AG10803 (cell line): Measurements from ENCODE around the gene ASTE1.

ENCODE experiments used
- DNase-seq: peaks from one replicate; pipeline ENCODE4 v3.0.0; 2010; ENCODE audit warnings: low read depth
- H3K4me3 ChIP-seq: 2 replicates; pipeline ENCODE4 v1.5.1; 2011; ENCODE audit warnings: mild to moderate bottlenecking, low read length, control low read depth
- TF ChIP-seq, protein P1 (sequence below): conservative IDR thresholded peaks from 2 replicates; pipeline ENCODE4 v1.5.1; 2011; ENCODE audit warnings: mild to moderate bottlenecking, low read length, control low read depth, inconsistent platforms

The ASTE1 gene

DNA sequence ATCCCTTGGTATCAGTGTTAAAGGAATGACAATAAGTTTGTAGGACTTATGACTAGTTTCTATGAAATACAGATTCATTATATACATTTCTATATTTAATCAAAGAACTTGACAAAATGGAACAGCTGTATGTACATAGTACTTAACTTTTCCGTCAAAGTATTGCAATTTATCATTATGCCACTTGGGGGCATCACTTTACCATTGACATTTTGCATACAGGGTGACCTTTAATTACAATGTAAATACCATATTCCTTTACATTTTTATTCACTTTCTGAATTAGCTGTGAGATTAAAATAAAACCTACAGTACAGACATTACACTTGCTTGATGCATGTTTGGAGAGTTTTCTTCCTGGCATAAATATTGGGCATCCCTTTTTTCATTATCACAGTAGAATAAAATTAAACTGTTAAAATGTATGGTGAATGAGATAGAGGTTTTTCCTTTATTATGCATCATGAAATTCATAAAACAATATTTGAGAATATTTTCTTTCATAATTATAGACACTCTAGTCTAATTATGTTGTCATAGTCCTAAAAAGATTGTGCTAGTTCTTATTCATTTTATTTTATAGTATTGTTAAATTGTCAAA is 7.0 kb upstream of the ASTE1 start:
- DNase-seq: peak; percentile 41
- no peak overlapping the region for H3K4me3 ChIP-seq
- TF ChIP-seq, protein P1, sequence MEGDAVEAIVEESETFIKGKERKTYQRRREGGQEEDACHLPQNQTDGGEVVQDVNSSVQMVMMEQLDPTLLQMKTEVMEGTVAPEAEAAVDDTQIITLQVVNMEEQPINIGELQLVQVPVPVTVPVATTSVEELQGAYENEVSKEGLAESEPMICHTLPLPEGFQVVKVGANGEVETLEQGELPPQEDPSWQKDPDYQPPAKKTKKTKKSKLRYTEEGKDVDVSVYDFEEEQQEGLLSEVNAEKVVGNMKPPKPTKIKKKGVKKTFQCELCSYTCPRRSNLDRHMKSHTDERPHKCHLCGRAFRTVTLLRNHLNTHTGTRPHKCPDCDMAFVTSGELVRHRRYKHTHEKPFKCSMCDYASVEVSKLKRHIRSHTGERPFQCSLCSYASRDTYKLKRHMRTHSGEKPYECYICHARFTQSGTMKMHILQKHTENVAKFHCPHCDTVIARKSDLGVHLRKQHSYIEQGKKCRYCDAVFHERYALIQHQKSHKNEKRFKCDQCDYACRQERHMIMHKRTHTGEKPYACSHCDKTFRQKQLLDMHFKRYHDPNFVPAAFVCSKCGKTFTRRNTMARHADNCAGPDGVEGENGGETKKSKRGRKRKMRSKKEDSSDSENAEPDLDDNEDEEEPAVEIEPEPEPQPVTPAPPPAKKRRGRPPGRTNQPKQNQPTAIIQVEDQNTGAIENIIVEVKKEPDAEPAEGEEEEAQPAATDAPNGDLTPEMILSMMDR: peak; percentile 72

DNA sequence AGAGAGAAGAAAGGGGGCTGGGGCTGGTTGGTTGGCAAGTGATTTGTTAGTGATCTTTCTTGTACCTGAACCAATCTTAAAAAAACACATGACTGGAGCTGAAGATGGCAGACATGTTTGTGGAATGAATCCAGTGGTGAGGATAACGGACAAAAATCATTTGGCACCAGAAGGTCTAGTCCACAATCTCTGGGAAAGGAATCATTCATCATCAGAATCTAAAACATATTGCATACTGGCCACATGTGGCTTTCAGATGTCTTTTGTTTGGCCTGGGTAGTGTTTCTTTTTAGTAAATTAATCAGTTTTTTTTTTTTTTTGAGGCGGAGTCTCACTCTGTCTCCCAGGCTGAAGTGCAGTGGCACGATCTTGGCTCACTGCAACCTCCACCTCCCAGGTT is 5.0 kb upstream of the ASTE1 start:
- peak; percentile 75 for DNase-seq
- no peak overlapping the region for H3K4me3 ChIP-seq

DNA sequence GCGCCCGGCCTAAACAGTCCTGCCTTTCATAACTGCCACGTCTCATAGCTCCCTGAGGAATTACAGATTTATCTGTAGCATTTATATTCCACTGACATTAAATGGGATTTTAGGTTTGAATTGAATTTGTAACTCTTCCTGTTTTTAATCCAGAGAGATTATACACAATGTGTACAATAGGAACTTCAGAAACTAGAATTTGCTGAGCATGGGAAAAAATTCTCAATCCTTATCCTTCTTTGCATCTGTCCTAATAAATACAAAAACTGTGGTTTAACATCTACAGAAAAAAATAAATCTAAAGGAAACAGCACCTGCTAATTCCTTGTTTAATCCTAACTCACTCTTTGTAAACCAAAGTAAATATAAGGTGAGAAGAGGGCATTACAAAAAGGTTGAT is 2.2 kb upstream of the ASTE1 start:
- no peak overlapping the region for H3K4me3 ChIP-seq
- no peak for DNase-seq
- TF ChIP-seq, protein P1: no peak

More for the DNA sequence above, 5.0 kb upstream of the ASTE1 start:
- TF ChIP-seq, protein P1: no peak

DNA sequence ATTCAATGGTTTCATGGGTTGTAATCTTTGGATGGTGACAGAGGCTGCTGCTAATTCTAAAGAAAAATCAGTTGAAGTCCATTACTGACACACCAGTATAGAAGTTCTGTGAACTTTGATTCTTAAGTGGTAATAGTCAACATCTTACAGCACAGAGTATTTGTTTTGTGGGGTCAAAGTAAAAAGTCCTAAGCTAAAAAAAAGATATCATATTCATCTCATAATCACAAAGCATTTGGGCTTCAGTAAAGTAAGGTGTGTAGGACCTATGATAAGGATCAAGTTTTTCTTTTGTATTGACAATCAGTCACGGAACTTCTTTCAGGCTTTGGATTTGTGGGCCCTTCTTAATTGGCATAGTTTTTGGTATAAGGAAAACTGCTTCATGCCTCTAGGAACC is 1.1 kb downstream of the ASTE1 start:
- TF ChIP-seq, protein P1: no peak
- DNase-seq: no peak
- peak overlapping the region; percentile 86 for H3K4me3 ChIP-seq

DNA sequence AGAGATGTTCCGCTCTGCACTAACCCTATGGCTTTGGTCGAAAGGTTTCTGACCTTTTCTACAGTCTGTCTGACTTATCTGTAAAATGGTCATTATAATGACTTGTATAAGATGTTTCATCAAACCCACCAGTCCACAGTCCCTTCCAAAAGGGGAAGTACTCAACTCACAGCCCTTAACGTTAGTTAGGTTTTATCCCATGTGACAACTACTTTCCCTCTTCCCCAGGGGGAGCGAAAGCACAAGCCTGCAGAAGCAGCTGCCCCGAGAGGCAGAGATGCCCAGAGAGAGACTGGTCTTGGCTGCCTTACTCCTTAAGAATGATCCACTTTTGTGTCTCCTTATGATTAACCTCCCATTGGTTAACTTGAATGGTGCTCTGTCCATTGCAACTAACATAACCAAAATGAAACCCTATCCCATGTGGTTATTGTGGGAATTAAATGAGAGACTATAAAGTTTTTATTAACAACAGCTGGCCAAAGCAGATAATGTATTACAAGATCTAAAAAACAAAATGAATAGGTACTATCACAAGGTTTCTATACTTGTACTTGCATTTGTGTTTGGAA is 6.4 kb downstream of the ASTE1 start:
- peak; percentile 16 for DNase-seq
- TF ChIP-seq, protein P1: no peak
- H3K4me3 ChIP-seq: no peak overlapping the region

DNA sequence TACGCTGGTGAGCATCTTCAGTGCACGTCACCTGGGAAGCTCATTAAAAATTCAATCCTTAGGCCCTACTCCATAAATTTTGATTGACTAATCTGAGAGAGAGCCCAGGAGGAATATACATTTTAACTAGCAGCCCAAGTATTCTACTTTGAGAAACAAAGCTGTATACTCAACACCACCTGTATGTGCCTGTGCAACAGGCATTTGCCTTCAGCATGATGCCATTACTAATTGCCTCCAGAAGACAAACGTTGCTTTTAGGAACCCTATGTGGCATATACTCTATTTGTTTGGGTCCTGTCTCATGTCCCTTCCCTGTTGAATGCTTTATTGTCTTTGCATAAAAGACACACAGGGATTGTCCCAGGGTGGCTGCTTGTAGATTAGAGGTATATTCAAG is 7.7 kb downstream of the ASTE1 start:
- DNase-seq: no peak
- TF ChIP-seq, protein P1: no peak
- no peak overlapping the region for H3K4me3 ChIP-seq

DNA sequence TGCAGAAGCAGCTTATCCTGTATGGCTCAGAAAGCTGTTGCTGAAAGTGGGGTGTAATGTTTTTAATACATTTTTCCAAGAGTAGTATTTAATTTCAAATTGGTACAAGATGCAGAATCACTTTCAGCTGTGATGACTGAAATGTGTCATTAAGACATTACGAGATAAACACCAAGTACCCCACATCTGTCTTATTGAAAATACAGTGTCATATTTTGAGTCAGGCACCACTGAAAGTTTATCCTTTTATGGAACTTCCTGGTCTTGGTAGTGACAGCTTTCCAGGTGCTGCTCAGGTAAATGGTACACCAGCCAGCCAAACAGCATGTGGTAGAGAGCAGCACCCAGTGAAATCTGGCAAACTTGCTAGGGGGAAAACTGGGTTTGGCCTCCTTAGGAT is 16.9 kb downstream of the ASTE1 start:
- TF ChIP-seq, protein P1: no peak
- no peak overlapping the region for H3K4me3 ChIP-seq
- no peak for DNase-seq
